ENCODE data around the gene SYT17.

Gene SYT17

DNA sequence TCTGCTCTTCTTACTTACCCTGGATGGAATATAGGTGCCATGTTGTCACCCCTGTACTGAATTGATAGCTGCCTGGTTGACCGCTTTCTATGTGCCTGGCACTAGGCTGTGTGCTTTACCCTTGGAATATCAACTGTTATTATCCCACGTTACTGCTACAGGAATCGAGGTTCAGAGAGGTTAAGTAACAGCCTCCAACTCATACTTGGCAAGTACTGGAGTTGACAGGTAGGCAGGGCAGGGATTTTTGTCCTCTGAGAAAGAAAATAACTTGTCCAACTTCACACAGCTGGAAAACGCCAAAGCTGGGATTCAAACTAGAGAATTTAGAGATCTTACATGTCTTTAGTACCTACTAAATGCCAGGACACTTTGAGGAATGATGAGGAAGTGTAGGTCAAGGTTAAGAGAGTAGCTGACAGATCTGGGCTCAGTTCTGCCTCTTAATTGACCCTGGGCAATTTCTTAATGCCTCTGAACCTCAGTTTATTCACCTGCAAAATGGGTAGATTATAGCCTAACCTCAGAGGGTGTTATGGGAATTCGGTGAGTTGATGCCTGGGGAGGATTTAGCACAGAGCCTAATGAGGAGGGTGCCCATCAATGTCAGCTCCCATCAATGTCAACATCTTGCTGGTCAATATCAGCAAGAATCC is 28.5 kb upstream of the SYT17 start:
- no peak for DNase-seq

DNA sequence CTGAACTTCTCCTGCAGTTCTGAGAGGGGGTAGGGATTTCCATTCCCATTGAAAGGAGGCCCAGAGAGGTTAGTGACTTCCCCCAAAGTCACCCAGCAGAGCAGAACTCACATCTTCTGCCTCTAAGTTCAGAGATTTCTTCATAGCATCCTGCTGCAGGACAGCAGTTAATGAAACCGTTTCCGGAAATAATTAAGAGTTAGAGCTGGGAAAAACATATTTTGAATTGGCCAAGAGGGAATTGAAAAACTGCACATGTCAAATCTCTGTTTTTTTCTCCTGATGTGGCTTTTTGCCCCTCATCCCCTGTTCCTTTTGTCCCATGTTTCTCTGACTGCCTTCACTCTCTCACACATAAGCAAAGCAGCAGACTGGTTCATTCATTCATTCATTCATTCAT is 27.6 kb upstream of the SYT17 start:
- no peak for DNase-seq

DNA sequence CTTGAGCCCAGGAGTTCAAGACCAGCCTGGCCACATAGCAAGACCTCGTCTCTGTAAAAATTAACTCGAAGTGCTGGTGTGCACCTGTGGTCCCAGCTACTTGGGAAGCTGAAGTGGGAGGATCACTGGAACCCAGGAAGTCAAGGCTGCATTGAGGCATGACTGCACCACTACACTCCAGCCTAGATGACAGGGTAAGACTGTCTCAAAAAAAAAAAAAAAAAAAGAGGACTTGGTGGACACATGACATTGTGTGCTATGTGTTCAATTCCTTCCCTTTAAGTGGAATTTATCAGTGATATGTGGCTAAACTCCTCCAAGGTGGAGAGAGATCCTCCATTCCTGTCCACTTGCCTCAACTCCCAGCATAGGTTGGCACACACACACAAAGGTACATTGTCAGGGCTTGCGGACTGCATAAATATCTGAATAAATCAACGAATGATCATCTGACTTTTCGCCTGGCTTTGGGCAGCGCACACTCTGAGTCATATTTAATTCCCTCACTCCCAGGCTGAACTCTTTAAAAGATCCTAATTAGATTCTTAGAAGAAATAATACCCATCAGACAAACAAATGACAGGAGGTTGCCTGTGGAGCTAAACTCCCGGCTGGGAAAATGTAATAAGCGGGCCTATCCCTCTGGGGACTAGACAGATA is 25.0 kb upstream of the SYT17 start:
- peak in 2 of 14 donors; percentile 2 to 55 for DNase-seq

DNA sequence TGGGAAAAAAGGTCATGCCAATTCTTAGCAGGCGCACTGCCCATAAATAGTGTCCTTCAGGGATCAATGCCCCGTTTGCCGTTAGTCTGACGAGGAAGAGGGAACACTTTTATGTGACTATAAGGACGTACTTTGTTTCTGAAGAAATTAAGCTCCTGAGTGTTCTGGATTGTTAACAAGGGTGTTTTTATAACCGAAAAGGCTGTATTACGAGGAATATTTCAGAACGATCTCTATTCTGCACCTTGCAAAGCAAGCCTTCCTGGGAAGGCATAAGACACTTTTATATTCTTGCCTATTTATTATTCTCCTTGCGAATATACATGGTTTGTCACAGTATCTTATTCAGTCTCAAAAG is 24.5 kb upstream of the SYT17 start:
- no peak for DNase-seq

DNA sequence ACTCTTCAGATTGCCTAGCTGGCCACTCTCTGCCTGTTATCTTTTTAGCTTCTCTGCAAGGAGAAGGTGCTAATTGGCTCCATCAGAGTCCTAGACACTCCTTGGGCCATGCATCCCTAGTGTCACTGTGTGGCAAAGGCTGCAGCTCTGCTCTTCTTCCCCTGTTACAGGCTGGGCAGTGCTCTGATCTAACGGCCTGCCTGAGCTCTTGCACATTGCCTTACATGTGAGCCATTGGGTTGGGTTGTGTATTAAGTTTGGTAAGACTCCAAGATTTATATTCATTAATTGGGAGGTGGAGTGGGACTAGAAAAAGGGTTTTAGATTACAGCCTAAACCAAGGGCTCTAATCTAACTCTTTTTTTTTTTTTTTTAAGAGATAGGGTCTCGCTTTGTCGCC is 23.0 kb upstream of the SYT17 start:
- no peak for DNase-seq

DNA sequence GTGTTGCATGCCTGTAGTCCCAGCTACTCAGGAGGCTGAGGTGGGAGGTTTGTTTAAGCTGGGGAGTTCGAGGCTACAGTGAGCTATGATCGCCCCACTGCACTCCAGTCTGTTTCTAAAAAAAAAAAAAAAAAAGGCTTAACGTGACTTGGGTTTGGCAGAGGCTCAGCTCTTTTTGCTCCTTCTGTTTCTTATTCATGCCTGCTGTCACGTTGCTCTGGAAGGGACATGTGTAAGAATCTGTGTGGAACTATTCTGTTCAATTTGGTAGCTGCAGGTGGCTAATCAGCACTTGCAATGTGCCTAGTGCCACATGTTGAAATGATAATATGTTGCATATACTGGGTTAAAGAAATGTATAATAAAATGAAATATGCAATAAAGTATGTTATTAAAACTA is 20.9 kb upstream of the SYT17 start:
- no peak for DNase-seq

DNA sequence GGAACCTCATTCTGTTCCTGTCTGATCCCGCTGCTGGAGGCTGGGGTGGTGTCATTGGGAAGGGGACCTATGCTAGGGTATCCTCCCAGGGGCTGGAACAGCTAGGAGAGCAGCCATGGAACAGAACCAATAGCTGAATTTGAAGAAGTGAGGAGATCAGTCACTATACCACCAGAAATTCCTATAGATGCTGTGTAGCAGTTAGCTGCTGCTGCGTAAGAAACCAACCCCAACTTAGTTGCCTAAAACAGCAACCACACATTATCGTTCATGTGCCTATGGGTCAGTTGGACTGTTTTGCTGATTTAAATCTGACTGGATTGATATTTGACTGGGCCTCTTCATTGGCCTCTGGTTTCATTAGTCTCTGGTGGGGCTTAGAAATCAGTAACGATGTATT is 20.4 kb upstream of the SYT17 start:
- no peak for DNase-seq

DNA sequence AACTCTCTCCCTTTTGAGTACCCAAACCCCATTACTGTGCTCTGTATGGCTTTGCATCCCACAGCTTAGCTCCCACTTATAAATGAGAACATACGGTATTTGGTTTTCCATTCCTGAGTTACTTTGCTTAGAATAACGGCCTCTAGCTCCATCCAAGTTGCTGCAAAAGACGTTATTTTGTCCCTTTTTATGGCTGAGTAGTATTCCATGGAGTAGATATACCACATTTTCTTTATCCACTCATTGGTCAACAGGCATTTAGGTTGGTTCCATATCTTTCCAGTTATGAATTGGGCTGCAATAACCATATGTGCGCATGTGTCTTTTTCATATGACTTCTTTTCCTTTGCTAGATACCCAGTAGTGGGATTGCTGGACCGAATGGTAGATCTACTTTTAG is 19.9 kb upstream of the SYT17 start:
- no peak for DNase-seq

DNA sequence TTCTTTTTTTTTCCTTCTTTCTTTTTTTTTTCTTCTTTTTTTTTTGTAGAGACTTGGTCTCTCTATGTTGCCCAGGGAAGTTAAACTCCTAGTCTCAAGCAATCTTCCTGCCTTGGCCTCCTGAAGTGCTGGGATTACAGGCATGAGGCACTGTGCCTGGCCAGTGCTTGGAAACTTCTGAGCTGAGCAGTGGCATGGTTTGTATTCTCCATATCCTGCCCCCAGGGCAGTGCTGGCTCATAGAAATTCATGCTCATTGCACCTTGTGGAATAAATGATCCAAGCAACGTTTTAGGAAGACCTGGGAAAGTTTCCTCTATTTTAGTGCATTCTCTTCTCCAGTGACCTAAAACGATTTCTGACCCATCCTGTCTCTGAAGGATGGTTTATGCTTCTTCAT is 16.7 kb upstream of the SYT17 start:
- DNase-seq = no peak

DNA sequence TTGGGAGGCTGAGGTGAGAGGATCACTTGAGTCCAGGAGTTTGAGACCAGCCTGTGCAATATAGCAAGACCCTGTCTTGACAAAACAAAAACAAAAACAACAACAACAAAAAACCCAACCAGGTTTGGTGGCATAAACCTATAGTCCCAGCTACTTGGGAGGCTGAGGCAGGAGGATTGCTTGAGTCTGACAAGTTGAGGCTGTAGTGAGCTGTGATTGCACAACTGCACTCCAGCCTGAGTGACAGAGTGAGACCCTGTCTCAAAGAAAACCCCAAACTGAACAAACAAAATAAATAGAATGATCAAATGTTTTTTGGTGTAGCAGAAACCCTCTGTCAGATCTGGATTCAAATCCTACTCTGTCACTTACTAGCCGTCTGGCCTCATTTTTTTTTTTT is 16.0 kb upstream of the SYT17 start:
- DNase-seq = no peak

DNA sequence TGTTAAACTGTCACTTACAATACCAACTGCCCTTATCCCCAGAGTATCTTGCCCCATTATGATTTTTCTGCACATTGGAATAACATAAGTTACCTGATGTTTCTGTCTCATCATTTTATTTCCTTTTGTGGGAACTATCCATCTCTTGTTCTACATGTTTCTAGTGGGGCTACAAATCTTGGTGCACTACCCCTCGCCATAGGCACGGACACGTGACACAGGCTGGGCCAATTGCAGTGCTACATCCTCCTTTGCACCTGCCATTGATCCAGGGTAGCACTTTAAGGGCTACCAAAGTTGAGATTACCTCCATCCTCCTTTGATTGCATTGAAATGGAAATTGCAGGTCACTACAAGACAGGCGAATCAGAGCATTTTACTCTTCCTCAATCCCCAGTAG is 14.2 kb upstream of the SYT17 start:
- no peak for DNase-seq

DNA sequence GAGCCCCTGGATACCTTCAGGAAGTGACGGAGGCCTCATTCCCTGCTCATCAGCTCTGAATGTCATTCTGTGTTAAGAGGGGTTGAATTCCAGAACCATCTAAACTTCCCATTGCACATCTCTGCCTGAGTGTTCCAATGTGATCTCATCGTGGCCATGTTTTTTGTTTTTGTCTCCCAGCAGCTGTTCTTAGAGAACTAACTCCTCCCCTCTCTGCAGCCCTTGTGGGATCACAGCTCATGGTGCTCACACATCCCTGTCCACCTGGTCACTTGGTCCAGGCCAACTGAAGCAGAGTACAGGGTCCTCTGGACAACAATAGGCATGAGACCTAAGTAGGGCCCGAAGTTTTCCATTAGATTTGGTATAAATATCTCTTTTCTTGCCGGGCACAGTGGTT is 6.0 kb upstream of the SYT17 start:
- no peak for DNase-seq

DNA sequence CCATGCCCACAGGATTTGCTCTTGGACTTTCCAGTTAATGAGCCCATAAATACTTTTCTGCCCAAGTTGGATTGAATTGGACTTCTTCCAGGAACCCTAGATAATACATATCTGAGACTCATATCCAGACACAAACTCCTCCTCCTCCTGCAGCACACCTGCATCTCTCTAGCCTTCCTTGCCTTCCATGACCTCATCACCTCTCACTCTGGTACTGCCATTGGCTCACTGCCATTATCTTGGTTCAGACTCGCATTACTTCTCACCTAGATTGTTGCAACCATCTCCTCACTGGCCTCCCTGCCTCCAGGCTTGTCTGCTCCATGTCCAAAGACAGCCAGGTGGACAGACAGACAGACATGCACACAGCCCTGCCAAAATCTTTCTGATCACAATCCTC is 4.8 kb upstream of the SYT17 start:
- no peak for DNase-seq

DNA sequence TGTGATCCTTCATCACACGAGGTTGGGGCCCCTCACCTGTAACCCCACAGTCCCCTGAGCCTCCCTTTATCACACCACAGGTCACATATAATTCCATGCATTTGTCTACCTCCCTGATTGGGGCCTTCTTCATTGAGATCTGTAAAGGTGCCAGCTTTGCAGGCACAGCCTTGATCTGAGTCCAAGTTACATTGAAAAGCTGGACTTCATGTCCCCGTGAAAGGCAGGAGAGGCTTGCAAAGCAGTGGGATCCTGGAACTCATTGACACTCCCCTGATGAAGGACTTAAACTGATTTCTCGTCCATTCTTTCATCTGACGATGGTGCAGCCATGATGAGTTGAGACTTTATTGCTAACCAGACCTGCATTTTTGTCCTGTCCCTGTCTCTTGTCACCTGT is 3.8 kb upstream of the SYT17 start:
- no peak for DNase-seq

DNA sequence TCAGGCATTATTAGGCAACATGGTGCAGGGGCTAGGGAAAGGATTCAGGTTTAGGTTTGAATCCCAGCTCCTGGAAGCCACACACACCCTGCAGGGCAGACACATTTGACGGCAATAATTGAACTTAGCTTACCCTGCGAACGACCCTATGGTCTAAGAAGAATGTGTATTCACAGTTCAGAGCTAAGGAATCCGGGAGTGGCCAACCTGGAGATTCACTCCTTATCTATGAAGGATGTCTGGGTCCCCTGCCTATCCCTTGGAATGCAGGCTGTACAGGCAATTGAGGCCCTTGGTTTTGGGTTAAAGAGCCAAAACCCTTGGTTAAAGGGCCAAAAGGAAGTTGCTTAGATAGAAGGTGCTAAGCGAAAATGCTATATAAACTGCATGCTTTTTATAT is 2.9 kb upstream of the SYT17 start:
- no peak for DNase-seq

DNA sequence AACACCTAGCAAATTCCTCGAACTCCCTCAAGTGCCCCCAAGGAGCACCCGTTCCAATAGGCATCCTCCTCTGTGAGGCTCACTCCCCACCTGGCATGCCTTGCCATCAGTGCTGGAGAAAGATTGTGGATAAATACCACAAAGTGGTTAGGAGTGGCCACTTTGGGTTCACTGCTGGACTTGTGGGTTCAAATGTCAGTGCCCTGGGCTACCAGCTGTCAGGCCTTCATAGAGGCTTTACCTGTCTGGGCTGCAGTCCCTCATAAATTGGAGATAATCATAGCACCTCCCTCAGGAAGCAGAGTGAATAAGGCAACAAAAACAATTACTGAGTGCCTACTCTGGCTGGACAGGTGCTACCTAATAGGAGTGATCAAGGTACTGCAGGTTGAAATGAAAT is 1.5 kb upstream of the SYT17 start:
- DNase-seq = no peak

DNA sequence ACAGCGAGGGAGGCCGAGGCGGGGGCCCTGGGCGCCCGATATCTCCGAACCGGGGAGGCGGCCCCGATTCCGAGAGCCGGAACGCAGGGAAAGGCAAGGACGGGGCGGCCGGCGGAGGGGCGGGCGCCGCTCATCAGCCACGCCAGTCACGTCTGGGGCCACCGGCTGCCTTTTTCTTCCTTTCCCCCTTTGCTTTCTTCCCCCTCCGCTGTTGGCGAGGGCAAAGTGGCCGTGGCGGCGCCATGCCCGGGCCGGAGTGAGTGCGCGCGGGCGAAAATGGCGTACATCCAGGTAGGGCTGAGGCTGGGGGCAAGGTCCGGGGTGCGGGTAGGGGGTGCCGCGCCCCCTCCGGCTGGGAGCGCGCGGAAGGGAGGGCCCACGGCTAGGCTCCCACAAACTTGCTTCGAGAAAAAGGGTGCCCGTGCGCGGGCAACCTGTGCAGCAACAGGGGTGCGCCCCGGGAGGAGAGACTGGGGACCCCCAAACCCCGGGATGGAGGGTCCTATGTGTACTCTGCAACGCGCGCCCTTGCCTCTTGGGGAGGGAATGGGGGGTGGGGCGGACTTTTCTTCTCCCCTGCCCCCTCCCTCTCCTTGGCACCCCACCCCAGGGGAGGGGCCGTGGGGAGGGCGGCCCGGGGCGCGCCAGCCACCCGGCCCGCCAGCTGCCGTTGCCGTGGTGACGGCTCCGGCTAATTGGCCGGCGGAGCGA is 486 bp downstream of the SYT17 start:
- peak in 10 of 14 donors; percentile 19 to 84 (median 62) for DNase-seq

DNA sequence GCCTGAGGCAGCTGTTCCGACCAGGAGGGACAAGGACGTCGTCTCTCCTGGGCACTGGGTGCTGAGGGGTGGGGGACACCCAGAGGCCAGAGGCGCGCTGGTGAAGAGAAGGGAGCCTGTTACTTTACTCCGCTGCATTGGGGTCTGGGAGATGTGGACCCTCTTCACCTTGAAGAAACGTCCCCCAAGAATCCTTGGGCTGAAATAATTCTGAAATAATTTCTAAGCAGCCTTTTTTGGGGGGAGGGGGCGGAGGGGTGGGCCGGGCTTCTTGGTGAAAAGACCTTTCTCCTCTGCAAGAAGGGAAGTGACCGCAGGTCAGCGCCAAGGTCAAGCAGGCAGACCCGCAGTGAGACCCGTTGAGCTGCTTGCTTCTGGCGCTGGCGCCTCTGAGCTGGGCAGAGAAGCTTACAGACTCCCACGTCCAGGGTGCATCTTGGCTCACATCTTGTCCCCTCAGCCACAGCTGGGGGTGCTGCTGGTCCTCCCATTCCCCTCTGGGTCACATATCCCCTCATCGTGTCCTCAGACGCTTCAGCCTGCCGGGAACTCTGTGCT is 1.1 kb downstream of the SYT17 start:
- DNase-seq = peak in 3 of 14 donors; percentile 23 to 60 (median 31)

DNA sequence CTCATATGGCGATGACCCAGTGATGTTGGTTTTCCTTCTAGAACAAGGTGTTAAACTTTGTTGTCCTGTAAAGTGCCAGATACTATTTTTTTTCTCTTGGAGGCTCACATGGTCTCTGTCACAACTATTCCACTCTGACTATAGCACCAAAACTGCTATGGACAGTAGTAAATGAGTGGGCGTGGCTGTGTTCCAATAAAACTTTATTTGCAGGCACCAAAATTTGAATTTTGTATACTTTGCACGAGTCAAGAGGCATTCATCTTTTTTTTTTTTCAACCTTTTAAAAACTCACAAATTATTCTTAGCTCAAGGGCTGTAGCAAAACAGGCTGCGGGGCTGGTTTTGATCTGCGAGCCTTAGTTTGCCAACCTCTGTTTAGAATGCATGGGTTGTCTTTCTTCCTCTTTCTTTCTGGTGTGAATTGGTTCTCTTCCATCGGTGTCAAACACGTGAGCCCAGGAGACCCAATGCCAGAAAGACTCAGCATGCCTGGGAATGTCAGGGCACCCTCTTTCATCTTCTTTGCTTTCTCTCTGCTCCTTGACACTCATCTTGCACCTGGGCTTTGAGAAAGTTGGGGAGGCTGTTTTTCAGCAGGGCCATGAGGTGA is 2.1 kb downstream of the SYT17 start:
- DNase-seq = peak in 4 of 14 donors; percentile 4 to 22 (median 14)

DNA sequence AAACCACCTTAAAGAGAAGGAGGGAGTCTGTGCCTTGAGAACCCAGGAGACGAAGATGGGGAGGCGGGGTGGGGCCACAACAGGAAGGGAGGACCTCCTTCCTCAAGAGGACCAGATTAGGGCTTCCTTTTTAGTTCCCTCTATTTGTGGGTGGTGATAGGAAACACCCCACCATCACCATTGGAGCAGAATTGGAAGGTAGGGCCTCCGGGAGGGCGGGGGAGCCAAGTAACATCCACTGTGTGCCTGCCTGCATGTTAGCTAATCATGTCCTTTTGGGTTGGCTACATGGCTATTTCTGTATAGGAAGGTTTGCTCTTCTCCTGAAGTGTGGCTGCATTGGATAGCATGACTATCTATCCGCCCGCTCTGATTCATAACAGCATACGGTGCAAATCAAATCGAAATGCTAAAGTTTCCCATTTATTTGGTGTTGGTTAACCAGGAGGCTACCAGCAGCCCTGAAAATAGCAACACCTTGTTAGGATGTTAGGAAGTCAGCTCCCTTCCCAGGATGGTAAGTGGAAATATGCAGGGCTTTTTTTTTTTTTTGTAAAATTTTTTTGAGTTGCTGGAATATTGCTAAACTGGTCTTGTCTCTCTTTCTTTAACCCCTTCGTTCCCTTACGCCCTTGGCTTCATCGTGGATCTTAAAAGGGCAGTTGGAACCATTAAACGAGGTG is 4.2 kb downstream of the SYT17 start:
- no peak for DNase-seq

DNA sequence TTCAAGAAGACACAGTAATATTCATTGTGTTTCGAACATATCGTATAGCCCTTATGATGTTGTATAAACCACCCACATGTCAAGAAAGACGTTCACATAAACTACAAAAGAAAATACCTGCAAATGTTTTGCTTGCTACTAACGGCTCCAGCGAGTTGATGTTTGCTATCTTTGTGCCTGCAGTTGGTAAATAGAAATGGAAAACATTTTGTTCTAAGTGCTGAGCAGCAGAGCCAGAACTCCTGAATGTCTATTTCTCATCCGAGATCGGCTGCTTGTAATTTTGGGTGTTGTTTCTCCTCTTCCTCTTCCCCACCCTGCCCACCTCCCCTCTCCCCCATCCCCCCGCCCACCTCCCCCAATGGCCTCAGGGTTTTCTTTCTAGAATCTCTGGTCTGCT is 5.0 kb downstream of the SYT17 start:
- DNase-seq = no peak

DNA sequence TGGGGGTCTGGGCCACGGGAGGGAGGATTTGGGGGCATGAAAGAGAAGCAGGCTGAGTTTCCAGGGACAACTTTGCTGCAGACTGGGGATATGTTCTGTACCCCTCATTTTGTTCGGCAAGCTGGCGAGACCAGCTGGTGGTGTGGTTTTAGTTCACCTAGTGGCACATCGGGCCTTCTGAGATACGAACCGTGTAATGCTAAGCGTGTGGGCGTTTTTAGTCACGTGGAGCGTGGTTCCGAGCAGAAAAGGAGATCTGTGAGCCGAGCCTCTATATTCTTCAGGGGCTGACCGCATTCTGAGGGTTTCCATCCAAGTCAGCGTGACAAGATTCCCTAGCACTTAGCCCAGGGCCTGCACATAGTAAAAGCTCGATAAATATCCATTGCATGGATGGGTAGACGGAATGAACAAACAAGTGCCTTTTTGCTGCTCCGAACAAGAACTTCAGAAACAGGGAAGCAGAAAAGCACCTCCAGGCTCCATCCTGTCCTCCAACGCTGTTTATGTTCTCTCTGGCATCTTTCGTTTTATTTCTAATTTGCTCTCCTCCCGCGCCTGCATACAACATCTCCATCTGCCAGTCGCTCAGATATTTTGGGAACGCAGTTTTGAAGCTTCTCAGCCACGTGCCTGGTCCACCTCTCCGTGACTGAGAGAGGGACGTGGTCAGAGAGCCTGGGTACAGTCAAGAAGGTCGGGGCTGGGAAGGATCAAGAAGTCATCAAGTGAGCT is 5.8 kb downstream of the SYT17 start:
- DNase-seq = no peak

All from C1 segment of cervical spinal cord (tissue), 14 donors.